K562 (cell line): ENCODE data around the gene CSPG5. TPM values are rescaled to one million over a fixed set of nuclear protein-coding genes. Genes with fewer than 3 reads are reported as not detected.
A peak's percentile ranks its signal among the peaks of the same experiment; 100 is the strongest.

Source experiments
- ATAC-seq: fragments of 200-7000 bp; cut with Tn5 transposase; 3 replicates; pipeline ENCODE4 v1.9.1; 2020; ENCODE audit warnings: moderate library complexity
- BruUV-seq: library from RNA; stranded (reverse); fragments of 400-500 nt; replicated peaks from 2 replicates; lab custom pipeline; 2021; lab: Mats Ljungman, UMichigan
- CTCF ChIA-PET: fragments of 300-600 bp; formaldehyde crosslinking; extraction: SDS; loops from one replicate; lab custom pipeline; 2021; ENCODE audit warnings: low intra/inter-chr PET ratio; lab: Yijun Ruan, JAX
- POLR2A ChIA-PET: fragments of 300-600, 350-650 bp; sonication (Branson Sonifier 250); formaldehyde crosslinking; extraction: SDS; loops from one replicate; lab custom pipeline; 2021; ENCODE audit warnings: antibody characterized with exemption, inconsistent platforms; lab: Yijun Ruan, JAX
- DNase-seq, 4 experiments: peaks; one replicate each; pipeline versions ENCODE4 v3.0.0 to v3.0.0-alpha.2; 2011 to 2018; ENCODE audit warnings: low spot score in 3 of 4, mixed read lengths in 3 of 4; ENCODE audit errors: extremely low read depth in 1 of 4
- FAIRE-seq: peaks from 2 replicates; lab custom pipeline; 2011; peaks lifted over from hg19 to GRCh38; lab: Jason Lieb, UNC
- H2AFZ ChIP-seq: 2 replicates; pipeline ENCODE4 v1.6.0; 2011; ENCODE audit warnings: low read depth, low read length, control low read depth, inconsistent platforms
- H3K27ac ChIP-seq: fragments of 200-600 bp; 3 replicates; pipeline ENCODE4 v1.8.0; 2011; ENCODE audit warnings: low read depth, mild to moderate bottlenecking, control low read depth, inconsistent platforms, low read length, moderate library complexity, mixed read lengths; ENCODE audit errors: extremely low read depth
- H3K27me3 ChIP-seq, 2 experiments: fragments of 300-600 bp in 1 of 2; 2 replicates in 1 of 2; 3 replicates in 1 of 2; pipeline versions ENCODE4 v1.6.0 to v1.8.0; 2011; ENCODE audit warnings: inconsistent platforms in 2 of 2, low read length in 2 of 2, mild to moderate bottlenecking in 1 of 2, mixed read lengths in 1 of 2, moderate library complexity in 1 of 2; ENCODE audit not compliant: control insufficient read depth in 2 of 2, insufficient read depth in 2 of 2
- H3K36me3 ChIP-seq: fragments of 300-600 bp; 3 replicates; pipeline ENCODE4 v1.8.0; 2011; ENCODE audit warnings: mild to moderate bottlenecking, low read length, inconsistent platforms; ENCODE audit not compliant: control insufficient read depth, insufficient read depth
- H3K4me1 ChIP-seq, 2 experiments: fragments of 200-600 bp in 1 of 2; replicated peaks in 1 of 2; 2 replicates in 1 of 2; 3 replicates in 1 of 2; pipeline versions ENCODE4 v1.5.1 to v1.8.0; 2011; ENCODE audit warnings: inconsistent platforms in 2 of 2, low read length in 2 of 2, mild to moderate bottlenecking in 1 of 2, mixed read lengths in 1 of 2, moderate library complexity in 1 of 2; ENCODE audit not compliant: control insufficient read depth in 2 of 2, insufficient read depth in 2 of 2
- H3K4me2 ChIP-seq: 2 replicates; pipeline ENCODE4 v1.6.1; 2011; ENCODE audit warnings: low read length, control low read depth, inconsistent platforms, mixed read lengths; ENCODE audit not compliant: insufficient read depth
- H3K4me3 ChIP-seq: fragments of 200-600 bp; sonication (generic), shearing (Covaris generic); 2 replicates; pipeline ENCODE4 v1.5.1; 2016; ENCODE audit warnings: control low read depth, inconsistent platforms
- H3K79me2 ChIP-seq: fragments of 200-600 bp; 3 replicates; pipeline ENCODE4 v1.8.0; 2011; ENCODE audit warnings: low read length, inconsistent platforms; ENCODE audit not compliant: control insufficient read depth, insufficient read depth
- H3K9ac ChIP-seq, 2 experiments: 2 replicates each; pipeline versions ENCODE4 v1.6.0 to v1.6.1; 2011; ENCODE audit warnings: low read depth in 2 of 2, low read length in 2 of 2, control low read depth in 1 of 2, inconsistent platforms in 1 of 2, mild to moderate bottlenecking in 1 of 2, mixed read lengths in 1 of 2; ENCODE audit not compliant: insufficient read depth in 1 of 2
- H3K9me1 ChIP-seq: one replicate; pipeline ENCODE4 v1.6.0; 2011; ENCODE audit warnings: inconsistent platforms, mild to moderate bottlenecking, low read length, moderate library complexity; ENCODE audit not compliant: control insufficient read depth, insufficient read depth
- H3K9me3 ChIP-seq: replicated peaks from 2 replicates; pipeline ENCODE4 v1.5.1; 2011; ENCODE audit warnings: low read depth, low read length, inconsistent platforms; ENCODE audit not compliant: control insufficient read depth, insufficient read depth
- H4K20me1 ChIP-seq: replicated peaks from 2 replicates; pipeline ENCODE4 v1.6.1; 2011; ENCODE audit warnings: low read length, inconsistent platforms, mixed read lengths; ENCODE audit not compliant: control insufficient read depth, insufficient read depth
- ELF4 ChIP-seq: fragments of 450-650 bp; formaldehyde crosslinking; IDR thresholded peaks from 2 replicates; pipeline ENCODE4 v1.4.0; 2022; ENCODE audit warnings: missing genetic modification characterization
- HMBOX1 ChIP-seq: sonication (generic); IDR thresholded peaks from 2 replicates; pipeline ENCODE4 v1.6.1; 2016
- KLF16 ChIP-seq: IDR thresholded peaks from 2 replicates; pipeline ENCODE4 v1.6.1; 2016; ENCODE audit warnings: antibody characterized with exemption
- NRF1 ChIP-seq, 2 experiments: fragments of 450-650 bp; IDR thresholded peaks in 1 of 2; conservative IDR thresholded peaks in 1 of 2; 2 replicates each; pipeline ENCODE4 v1.6.1; 2014; ENCODE audit warnings: mild to moderate bottlenecking in 2 of 2
- ZNF431 ChIP-seq: sonication (generic); formaldehyde crosslinking; IDR thresholded peaks from 2 replicates; pipeline ENCODE4 v1.8.0; 2022; ENCODE audit warnings: mild to moderate bottlenecking, missing genetic modification reagents
- WGBS: fragments of 100-300 bp; shearing (Covaris generic); methylation state at CpG from one replicate; pipeline ENCODE4 v1.1.6; 2016; ENCODE audit warnings: low coverage, mixed read lengths; ENCODE audit not compliant: insufficient coverage; ENCODE audit errors: missing lambda C conversion rate; 5-methylcytosine and 5-hydroxymethylcytosine counted together
- in situ Hi-C: fragments of 300-500 bp; cut with MboI; formaldehyde crosslinking; loops from 4 replicates; pipeline ENCODE4 v1.15.0; 2018; ENCODE audit warnings: inconsistent platforms, mixed read lengths
- intact Hi-C: fragments of 100-400 bp; cut with micrococcal nuclease; formaldehyde crosslinking; loops from 2 replicates; pipeline ENCODE4 v1.14.2; 2022
- polyA plus RNA-seq, 8 experiments: library from polyadenylated mRNA; depleted of rRNA in 4 of 8; stranded (reverse) in 5 of 8; unstranded in 3 of 8; fragments of >200 nt; fragmentation: Nextera tagmentation in 2 of 8; fragmentation: Illumina TruSeq in 1 of 8; extraction: Ambion mirVana in 2 of 8; extraction: Trizol in 1 of 8; gene quantifications; 2 replicates each; pipeline versions ENCODE4 v1.2.1 to v1.2.3, GENCODE V29; 2011 to 2014; ENCODE audit warnings: inconsistent platforms in 1 of 8, missing spikeins in 1 of 8
- total RNA-seq, 7 experiments: library from RNA; depleted of rRNA in 6 of 7; stranded (reverse); fragments of >200 nt in 6 of 7; fragmentation: Illumina TruSeq in 2 of 7; extraction: Trizol in 2 of 7; gene quantifications; 2 replicates each; pipeline versions ENCODE4 v1.2.1 to v1.2.3, GENCODE V29; 2011 to 2021; ENCODE audit warnings: low replicate concordance in 1 of 7

The CSPG5 gene
- total and polyA plus RNA-seq, 9 of the 15 experiments (the other 6 are each of a cell fraction or from before 2014, with no cell fraction given): 0.06 to 3.3 (median 2.4) TPM

GRCh38 chr3:47606165-47606564 is 27.5 kb upstream of the CSPG5 start (continued):
- TF ChIP-seq KLF16 (no peak), NRF1 (conservative IDR thresholded peaks at IDR 0.05 in 1 of 2, IDR thresholded peaks at IDR 0.05 in 1 of 2) (no peak), ZNF431 (CRISPR knock-in tag) (no peak)

GRCh38 chr3:47605652-47606051 is 27.0 kb upstream of the CSPG5 start:
- Histone ChIP-seq H3K4me1 (no peaks in the 10 kb centered on the region), H3K27me3 (no peaks in the 10 kb centered on the region), H3K27ac (no peak overlapping the region), H3K36me3 (peaks cover 91% of the 10 kb centered on the region), H3K4me3 (no peak overlapping the region), H3K9me1 (no peaks in the 10 kb centered on the region), H2AFZ (no peak overlapping the region), H4K20me1 (no peaks in the 10 kb centered on the region; the same call in 1 of the 2 replicates), H3K4me2 (no peak overlapping the region)
- CTCF ChIA-PET: no interaction called here
- no TSS peak for BruUV-seq
- 26% methylated on average over 2 of the region's 2 CpGs for WGBS
- FAIRE-seq (peak; percentile 37), ATAC-seq (no peak)
- POLR2A ChIA-PET: interaction anchor here (0.6 kb wide), 1 partner anchor 11 kb away, joined by 4 read pairs; no protein-coding TSS in a partner anchor
- intact Hi-C loops: no loop called here
- peak; percentile 57; the same call in 1 of the 2 replicates for TF ChIP-seq HMBOX1
- no peak for TF ChIP-seq ELF4 (CRISPR knock-in tag)
- TF ChIP-seq, all 486 proteins: peak for 1
- no peak overlapping the region for H3K9ac ChIP-seq
- in situ Hi-C loops: no loop called here
- no peak for DNase-seq
- no peaks in the 10 kb centered on the region for H3K9me3 ChIP-seq
- no peaks in the 10 kb centered on the region; the same call in 2 of the 3 replicates for H3K79me2 ChIP-seq
